Neural progenitor cell (in vitro differentiated cells): ENCODE data around the gene SPIN4. TPM values are rescaled to one million over a fixed set of nuclear protein-coding genes. Genes with fewer than 3 reads are reported as not detected.

Experiments used
- DNase-seq: peaks from one replicate; pipeline ENCODE4 v3.0.0-alpha.2; 2016; ENCODE audit warnings: low spot score
- H2AFZ ChIP-seq: fragments of 200-600 bp; sonication (generic); replicated peaks from 2 replicates; pipeline ENCODE4 v1.6.1; 2016; ENCODE audit warnings: antibody characterized with exemption
- H3F3A ChIP-seq: fragments of 200-600 bp; sonication (generic); 2 replicates; pipeline ENCODE4 v1.6.1; 2016; ENCODE audit warnings: antibody characterized with exemption, low read depth
- H3K27ac ChIP-seq: fragments of 200-600 bp; sonication (generic); 2 replicates; pipeline ENCODE4 v1.5.1; 2016; ENCODE audit warnings: mild to moderate bottlenecking
- H3K27me3 ChIP-seq: fragments of 200-600 bp; sonication (generic); 2 replicates; pipeline ENCODE4 v1.6.1; 2016; ENCODE audit warnings: mild to moderate bottlenecking, moderate library complexity
- H3K36me3 ChIP-seq: fragments of 200-600 bp; sonication (generic); 2 replicates; pipeline ENCODE4 v1.5.1; 2016
- H3K4me1 ChIP-seq: fragments of 200-600 bp; sonication (generic); 2 replicates; pipeline ENCODE4 v1.6.1; 2016; ENCODE audit warnings: mixed run types
- H3K4me2 ChIP-seq: fragments of 200-600 bp; sonication (generic); 2 replicates; pipeline ENCODE4 v1.6.1; 2016
- H3K4me3 ChIP-seq: fragments of 200-600 bp; sonication (generic); 2 replicates; pipeline ENCODE4 v1.5.1; 2016
- H3K79me2 ChIP-seq: fragments of 200-600 bp; sonication (generic); 2 replicates; pipeline ENCODE4 v1.6.1; 2016; ENCODE audit warnings: low read depth
- H3K9ac ChIP-seq: fragments of 200-600 bp; sonication (generic); 2 replicates; pipeline ENCODE4 v1.6.1; 2016
- H3K9me3 ChIP-seq: fragments of 200-600 bp; sonication (generic); 2 replicates; pipeline ENCODE4 v1.5.1; 2016; ENCODE audit warnings: low read depth
- H4K20me1 ChIP-seq: fragments of 200-600 bp; sonication (generic); 2 replicates; pipeline ENCODE4 v1.6.1; 2016; ENCODE audit warnings: low read depth
- H3K27ac Mint-ChIP-seq: 3 replicates; pipeline ENCODE4 v1.8.0; 2021; ENCODE audit warnings: mixed read lengths
- H3K27me3 Mint-ChIP-seq: 2 replicates; pipeline ENCODE4 v1.8.0; 2022; ENCODE audit warnings: low read depth, mild to moderate bottlenecking, inconsistent platforms, moderate library complexity, mixed read lengths; ENCODE audit not compliant: insufficient read depth
- H3K36me3 Mint-ChIP-seq: 3 replicates; pipeline ENCODE4 v1.8.0; 2021; ENCODE audit warnings: mixed read lengths
- H3K4me1 Mint-ChIP-seq: 3 replicates; pipeline ENCODE4 v1.8.0; 2021; ENCODE audit warnings: mixed read lengths
- H3K4me3 Mint-ChIP-seq: 3 replicates; pipeline ENCODE4 v1.8.0; 2021; ENCODE audit warnings: mild to moderate bottlenecking, moderate library complexity, mixed read lengths
- H3K9me3 Mint-ChIP-seq: 3 replicates; pipeline ENCODE4 v1.8.0; 2020; ENCODE audit warnings: mixed read lengths
- CTCF ChIP-seq: fragments of 200-600 bp; sonication (generic); IDR thresholded peaks from 2 replicates; pipeline ENCODE4 v1.5.1; 2017; ENCODE audit warnings: antibody characterized with exemption, mild to moderate bottlenecking
- EZH2 ChIP-seq: fragments of 200-600 bp; sonication (generic); IDR thresholded peaks from 2 replicates; pipeline ENCODE4 v1.6.1; 2017; ENCODE audit warnings: antibody characterized with exemption, mild to moderate bottlenecking, moderate library complexity
- EZH2phosphoT487 ChIP-seq: fragments of 200-600 bp; sonication (generic); IDR thresholded peaks from 2 replicates; pipeline ENCODE4 v1.6.1; 2017; ENCODE audit warnings: antibody characterized with exemption
- total RNA-seq: library from RNA; depleted of rRNA; stranded (reverse); fragments of >200 nt; gene quantifications from 2 replicates; pipeline ENCODE4 v1.2.3, GENCODE V29; 2015; ENCODE audit warnings: low replicate concordance

Gene SPIN4
- total RNA-seq, 1 donor from 2014 or later: 14.6 TPM

- Histone ChIP-seq H4K20me1 (no peaks in the 10 kb centered on the region), H3K79me2 (no peaks in the 10 kb centered on the region), H3F3A (no peaks in the 10 kb centered on the region), H2AFZ (no peak overlapping the region), H3K27me3 (no peaks in the 10 kb centered on the region), H3K9me3 (no peaks in the 10 kb centered on the region), H3K4me3 (no peak overlapping the region), H3K4me1 (no peaks in the 10 kb centered on the region), H3K36me3 (no peaks in the 10 kb centered on the region), H3K9ac (no peak overlapping the region), H3K27ac (no peak overlapping the region), H3K4me2 (no peak overlapping the region)
- Mint-ChIP-seq H3K27me3 (peaks cover 2% of the 10 kb centered on the region), H3K36me3 (no peaks in the 10 kb centered on the region), H3K27ac (no peak overlapping the region), H3K4me3 (no peak overlapping the region), H3K9me3 (peaks cover 10% of the 10 kb centered on the region), H3K4me1 (no peaks in the 10 kb centered on the region)
- no peak for TF ChIP-seq EZH2
- no peak for TF ChIP-seq EZH2phosphoT487
- TF ChIP-seq CTCF: no peak
- DNase-seq: no peak
Observed at GRCh38 chrX:63299596-63299995, 51.5 kb downstream of the SPIN4 start.
